Activated CD8-positive, alpha-beta memory T cell treated with anti-CD3 and anti-CD28 coated beads, Interleukin-2, amount 50 U/mL, for 48 hours (primary cell): ENCODE results near the gene HAUS3.

ENCODE experiments used
- DNase-seq: peaks from one replicate; pipeline ENCODE4 v3.0.0-alpha.2; 2020

The HAUS3 gene

GRCh38 chr4:2262944-2263250 is 21.0 kb upstream of the HAUS3 start:
- DNase-seq: no peak

- DNase-seq: peak; percentile 97
Measured at GRCh38 chr4:2262145-2262943, 20.4 kb upstream of the HAUS3 start.

GRCh38 chr4:2261853-2262144 is 19.9 kb upstream of the HAUS3 start, which contains the start of gene MXD4:
Gene MXD4, minus strand, starts transcription at chr4:2262109. Its CDS starts 129 bp downstream, at chr4:2261980.
- no peak for DNase-seq

GRCh38 chr4:2261110-2261852 is 19.4 kb upstream of the HAUS3 start:
- peak; percentile 80 for DNase-seq

- DNase-seq: peak; percentile 53
Measured at GRCh38 chr4:2260344-2261109, 18.6 kb upstream of the HAUS3 start.

GRCh38 chr4:2259541-2260343 is 17.8 kb upstream of the HAUS3 start:
- DNase-seq: peak; percentile 48

- peak; percentile 46 for DNase-seq
Measured at GRCh38 chr4:2259036-2259540, 17.2 kb upstream of the HAUS3 start.

- DNase-seq: peak; percentile 52
Measured at GRCh38 chr4:2258091-2259035, 16.4 kb upstream of the HAUS3 start.

GRCh38 chr4:2257361-2258081 is 15.6 kb upstream of the HAUS3 start:
- peak; percentile 46 for DNase-seq

GRCh38 chr4:2256781-2257191 is 14.9 kb upstream of the HAUS3 start:
- peak; percentile 44 for DNase-seq

GRCh38 chr4:2256156-2256731 is 14.3 kb upstream of the HAUS3 start:
- DNase-seq: peak; percentile 47

GRCh38 chr4:2255501-2256155 is 13.7 kb upstream of the HAUS3 start:
- DNase-seq: peak; percentile 43

GRCh38 chr4:2254665-2255500 is 13.0 kb upstream of the HAUS3 start:
- peak; percentile 45 for DNase-seq

GRCh38 chr4:2253160-2254084 is 11.5 kb upstream of the HAUS3 start:
- peak; percentile 43 for DNase-seq

GRCh38 chr4:2252530-2253091 is 10.7 kb upstream of the HAUS3 start:
- DNase-seq: peak; percentile 35

GRCh38 chr4:2251795-2252529 is 10.0 kb upstream of the HAUS3 start:
- DNase-seq: peak; percentile 39
